Ovary (tissue), 3 donors: ENCODE data around the gene THRB.

Source experiments
- CTCF ChIP-seq, 3 donors: fragments of 450-650 bp in 2 of 3; fragments of 200-600 bp in 1 of 3; IDR thresholded peaks; one replicate each; pipeline versions ENCODE4 v1.5.1 to v1.8.0; 2016 to 2022; ENCODE audit warnings: antibody characterized with exemption in 3 of 3, mild to moderate bottlenecking in 1 of 3
- EP300 ChIP-seq: sonication (generic); formaldehyde crosslinking; IDR thresholded peaks from one replicate; pipeline ENCODE4 v1.6.1; 2017; ENCODE audit warnings: antibody characterized with exemption
- POLR2A ChIP-seq: fragments of 450-650 bp; IDR thresholded peaks from one replicate; pipeline ENCODE4 v1.6.1; 2017; ENCODE audit warnings: antibody characterized with exemption, mild to moderate bottlenecking, moderate library complexity
- donor health status: DM: no; HTN: no; CAD: no.

DNA sequence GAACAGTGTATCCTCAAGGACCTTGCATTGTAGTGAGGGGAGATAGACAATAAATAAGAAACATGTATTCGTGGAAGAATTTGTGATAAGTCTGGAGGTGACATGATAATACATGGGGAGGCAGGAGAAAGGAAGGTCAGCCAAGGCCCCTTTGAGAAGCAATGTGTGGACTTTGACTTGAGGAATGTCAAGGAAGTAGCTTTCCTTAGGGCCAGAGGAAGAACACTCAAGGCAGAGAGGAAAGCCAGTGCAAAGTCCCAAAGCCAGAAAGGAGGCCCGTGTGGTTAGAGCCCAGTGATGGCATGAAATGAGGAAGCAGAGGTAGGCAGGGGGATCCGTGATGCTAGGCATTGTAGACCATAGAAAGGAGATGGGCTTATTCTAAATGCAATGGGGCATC, 357.3 kb downstream of the THRB start:
- TF ChIP-seq POLR2A (no peak), CTCF (IDR thresholded peaks at IDR 0.05) (no peak), EP300 (no peak)
